Tibial artery (tissue), 4 donors: ENCODE measurements around the gene SCN1B.

ENCODE experiments used
- DNase-seq, 2 donors: peaks; one replicate each; pipeline ENCODE4 v3.0.0-alpha.2; 2019
- H3K27ac ChIP-seq, 2 donors: fragments of 200-600 bp; sonication (generic) in 1 of 2; 1 replicate in 1 of 2; 2 replicates in 1 of 2; pipeline ENCODE4 v1.5.1; 2018 to 2019; ENCODE audit warnings: mild to moderate bottlenecking in 1 of 2
- H3K27me3 ChIP-seq, 2 donors: fragments of 200-600 bp; sonication (generic) in 1 of 2; one replicate each; pipeline versions ENCODE4 v1.5.1 to v1.6.0; 2016 to 2019
- H3K36me3 ChIP-seq, 3 donors: fragments of 200-600 bp; sonication (generic) in 2 of 3; one replicate each; pipeline ENCODE4 v1.5.1; 2016 to 2019; ENCODE audit warnings: mild to moderate bottlenecking in 2 of 3
- H3K4me1 ChIP-seq, 4 donors: fragments of 200-600 bp; sonication (generic) in 2 of 4; 1 replicate in 3 of 4; 2 replicates in 1 of 4; pipeline ENCODE4 v1.5.1; 2016 to 2019
- H3K4me3 ChIP-seq, 2 donors: fragments of 200-600 bp; sonication (generic) in 1 of 2; 1 replicate in 1 of 2; 2 replicates in 1 of 2; pipeline ENCODE4 v1.5.1; 2018 to 2019; ENCODE audit warnings: mild to moderate bottlenecking in 2 of 2
- H3K9me3 ChIP-seq, 3 donors: fragments of 200-600 bp; sonication (generic) in 1 of 3; one replicate each; pipeline ENCODE4 v1.5.1; 2016 to 2019
- CTCF ChIP-seq, 2 experiments: fragments of 200-600 bp in 1 of 2; fragments of 450-650 bp in 1 of 2; IDR thresholded peaks; one replicate each; pipeline ENCODE4 v1.5.1; 2017 to 2019; ENCODE audit warnings: antibody characterized with exemption in 2 of 2, mild to moderate bottlenecking in 1 of 2, moderate library complexity in 1 of 2
- intact Hi-C: fragments of 100-400 bp; cut with DNase I; formaldehyde crosslinking; loops from one replicate; pipeline ENCODE4 v1.15.0; 2023; ENCODE audit warnings: low total_unique reads

SCN1B gene

GRCh38 chr19:35077411-35078223 is 47.3 kb downstream of the SCN1B start:
- H3K27me3 ChIP-seq: peaks cover 0 to 17% of the 10 kb centered on the region in 2 donors
- no peaks in the 10 kb centered on the region for H3K9me3 ChIP-seq
- H3K4me3 ChIP-seq: no peak overlapping the region
- no peak overlapping the region for H3K27ac ChIP-seq
- no peaks in the 10 kb centered on the region for H3K4me1 ChIP-seq
- no peak for TF ChIP-seq CTCF (IDR thresholded peaks at IDR 0.05)
- intact Hi-C loops: no loop called here
- no peaks in the 10 kb centered on the region for H3K36me3 ChIP-seq
- DNase-seq: no peak

GRCh38 chr19:35079826-35080225 is 49.6 kb downstream of the SCN1B start:
- H3K9me3 ChIP-seq: no peaks in the 10 kb centered on the region
- intact Hi-C loops: no loop called here
- no peak overlapping the region for H3K4me3 ChIP-seq
- TF ChIP-seq CTCF (IDR thresholded peaks at IDR 0.05): no peak
- no peaks in the 10 kb centered on the region for H3K4me1 ChIP-seq
- DNase-seq: no peak
- H3K27ac ChIP-seq: no peak overlapping the region
- no peaks in the 10 kb centered on the region for H3K36me3 ChIP-seq
- peaks cover 0 to 26% of the 10 kb centered on the region in 2 donors for H3K27me3 ChIP-seq

- no peak for DNase-seq
- intact Hi-C loops: no loop called here
- no peaks in the 10 kb centered on the region for H3K4me1 ChIP-seq
- no peak overlapping the region for H3K27ac ChIP-seq
- no peak for TF ChIP-seq CTCF (IDR thresholded peaks at IDR 0.05)
- no peaks in the 10 kb centered on the region for H3K36me3 ChIP-seq
- no peak overlapping the region for H3K4me3 ChIP-seq
- H3K9me3 ChIP-seq: no peaks in the 10 kb centered on the region
- peaks cover 0 to 24% of the 10 kb centered on the region in 2 donors for H3K27me3 ChIP-seq
Measured at GRCh38 chr19:35080613-35081170, 50.4 kb downstream of the SCN1B start.

GRCh38 chr19:35081201-35081600 is 50.9 kb downstream of the SCN1B start:
- Histone ChIP-seq H3K27ac (no peak overlapping the region), H3K36me3 (no peaks in the 10 kb centered on the region), H3K27me3 (peaks cover 0 to 24% of the 10 kb centered on the region in 2 donors), H3K4me1 (no peaks in the 10 kb centered on the region), H3K9me3 (no peaks in the 10 kb centered on the region), H3K4me3 (no peak overlapping the region)
- no peak for TF ChIP-seq CTCF (IDR thresholded peaks at IDR 0.05)
- no peak for DNase-seq
- intact Hi-C loops: no loop called here

GRCh38 chr19:35083691-35084508 is 53.6 kb downstream of the SCN1B start:
- H3K4me1 ChIP-seq: no peaks in the 10 kb centered on the region
- TF ChIP-seq CTCF (IDR thresholded peaks at IDR 0.05): no peak
- no peak overlapping the region for H3K4me3 ChIP-seq
- peaks cover 0 to 36% of the 10 kb centered on the region in 2 donors for H3K27me3 ChIP-seq
- H3K27ac ChIP-seq: no peak overlapping the region
- intact Hi-C loops: no loop called here
- H3K36me3 ChIP-seq: no peaks in the 10 kb centered on the region
- no peaks in the 10 kb centered on the region for H3K9me3 ChIP-seq
- DNase-seq: no peak
